K562 (cell line): ENCODE measurements around the gene GABPB2. TPM values are rescaled to one million over a fixed set of nuclear protein-coding genes. Genes with fewer than 3 reads are reported as not detected.

ENCODE experiments used
- ETS2 ChIP-seq: IDR thresholded peaks from 2 replicates; pipeline ENCODE4 v1.6.1; 2016; ENCODE audit warnings: borderline replicate concordance, missing genetic modification characterization, mild to moderate bottlenecking, moderate library complexity, missing compliant biosample characterization; ENCODE audit not compliant: poor library complexity, severe bottlenecking
- EZH2 ChIP-seq: IDR thresholded peaks from 2 replicates; pipeline ENCODE4 v1.6.1; 2012; ENCODE audit warnings: low read depth, mild to moderate bottlenecking, inconsistent platforms, low read length, borderline replicate concordance
- HEY1 ChIP-seq: fragments of 250-450 bp; sonication (Bioruptor Pico); IDR thresholded peaks from 2 replicates; pipeline ENCODE4 v1.5.0; 2020; ENCODE audit warnings: mild to moderate bottlenecking, moderate library complexity, borderline replicate concordance
- HNRNPK ChIP-seq: fragments of 200-400 bp; formaldehyde crosslinking; IDR thresholded peaks from one replicate; pipeline ENCODE4 v1.6.1; 2018; ENCODE audit warnings: mild to moderate bottlenecking, low read depth, low read length; ENCODE audit not compliant: poor library complexity, severe bottlenecking
- ILF3 ChIP-seq: fragments of 450-650 bp; IDR thresholded peaks from 2 replicates; pipeline ENCODE4 v1.6.1; 2018; ENCODE audit warnings: antibody characterized with exemption, mild to moderate bottlenecking, moderate library complexity, borderline replicate concordance
- MCM3 ChIP-seq: fragments of 450-650 bp; IDR thresholded peaks from 2 replicates; pipeline ENCODE4 v1.6.1; 2016
- MTA1 ChIP-seq: fragments of 450-650 bp; IDR thresholded peaks from 2 replicates; pipeline ENCODE4 v1.6.1; 2017; ENCODE audit warnings: borderline replicate concordance
- NFE2L1 ChIP-seq: fragments of 450-650 bp; IDR thresholded peaks from 2 replicates; pipeline ENCODE4 v1.6.1; 2016; ENCODE audit warnings: missing genetic modification characterization, low read depth, mild to moderate bottlenecking, missing compliant biosample characterization, moderate library complexity, borderline replicate concordance
- NR0B1 ChIP-seq: fragments of 450-650 bp; IDR thresholded peaks from one replicate; pipeline ENCODE4 v1.6.1; 2018; ENCODE audit warnings: mild to moderate bottlenecking, moderate library complexity; ENCODE audit not compliant: partially characterized antibody
- POLR3A ChIP-seq: IDR thresholded peaks from 2 replicates; pipeline ENCODE4 v1.6.1; 2011; ENCODE audit warnings: borderline replicate concordance, mild to moderate bottlenecking, moderate library complexity; ENCODE audit not compliant: insufficient read length, insufficient read depth; ENCODE audit errors: extremely low read depth
- SFPQ ChIP-seq: fragments of 200-400 bp; formaldehyde crosslinking; IDR thresholded peaks from 2 replicates; pipeline ENCODE4 v1.6.1; 2017; ENCODE audit warnings: mild to moderate bottlenecking, low read depth, low read length, moderate library complexity
- SIN3A ChIP-seq, 2 experiments: fragments of 150-350 bp in 1 of 2; IDR thresholded peaks; 2 replicates each; pipeline ENCODE4 v1.6.1; 2011 to 2016; ENCODE audit warnings: borderline replicate concordance in 2 of 2, low read depth in 2 of 2, low read length in 2 of 2, mild to moderate bottlenecking in 2 of 2, moderate library complexity in 2 of 2; ENCODE audit not compliant: control insufficient read depth in 1 of 2
- SMAD1 ChIP-seq: fragments of 150-350 bp; IDR thresholded peaks from 2 replicates; pipeline ENCODE4 v1.6.1; 2014; ENCODE audit warnings: low read length, low read depth; ENCODE audit not compliant: partially characterized antibody
- SMC3 ChIP-seq: conservative IDR thresholded peaks from 2 replicates; pipeline ENCODE4 v1.6.1; 2011; ENCODE audit warnings: low read depth, low read length, improper control_type of control experiment; ENCODE audit not compliant: insufficient read depth
- SREBF1 ChIP-seq: fragments of 150-350 bp; IDR thresholded peaks from 2 replicates; pipeline ENCODE4 v1.6.1; 2014; ENCODE audit warnings: antibody characterized with exemption, low read depth, low read length, borderline replicate concordance
- ZFX ChIP-seq: sonication (generic); formaldehyde crosslinking; IDR thresholded peaks from 2 replicates; pipeline ENCODE4 v1.8.0; 2022; ENCODE audit warnings: mild to moderate bottlenecking, missing genetic modification reagents, moderate library complexity
- ZNF57 ChIP-seq: fragments of 450-650 bp; formaldehyde crosslinking; IDR thresholded peaks from 2 replicates; pipeline ENCODE4 v1.4.0; 2020; ENCODE audit warnings: mild to moderate bottlenecking, moderate library complexity
- ZNF764 ChIP-seq: fragments of 250-450 bp; sonication (Bioruptor Pico); IDR thresholded peaks from 2 replicates; pipeline ENCODE4 v1.4.0; 2020; ENCODE audit warnings: low read depth, mild to moderate bottlenecking, moderate library complexity
- polyA plus RNA-seq, 8 experiments: library from polyadenylated mRNA; depleted of rRNA in 4 of 8; stranded (reverse) in 5 of 8; unstranded in 3 of 8; fragments of >200 nt; fragmentation: Nextera tagmentation in 2 of 8; fragmentation: Illumina TruSeq in 1 of 8; extraction: Ambion mirVana in 2 of 8; extraction: Trizol in 1 of 8; gene quantifications; 2 replicates each; pipeline versions ENCODE4 v1.2.1 to v1.2.3, GENCODE V29; 2011 to 2014; ENCODE audit warnings: inconsistent platforms in 1 of 8, missing spikeins in 1 of 8
- total RNA-seq, 7 experiments: library from RNA; depleted of rRNA in 6 of 7; stranded (reverse); fragments of >200 nt in 6 of 7; fragmentation: Illumina TruSeq in 2 of 7; extraction: Trizol in 2 of 7; gene quantifications; 2 replicates each; pipeline versions ENCODE4 v1.2.1 to v1.2.3, GENCODE V29; 2011 to 2021; ENCODE audit warnings: low replicate concordance in 1 of 7
- TF ChIP-seq, protein P1 (sequence below), 2 experiments: IDR thresholded peaks; 2 replicates each; pipeline ENCODE4 v1.6.1; 2011; ENCODE audit warnings: borderline replicate concordance in 1 of 2, control low read depth in 1 of 2, low read depth in 1 of 2, low read length in 1 of 2, mild to moderate bottlenecking in 1 of 2, mixed read lengths in 1 of 2, moderate library complexity in 1 of 2; ENCODE audit not compliant: insufficient read depth in 1 of 2, insufficient read length in 1 of 2, poor library complexity in 1 of 2, severe bottlenecking in 1 of 2; ENCODE audit errors: extremely low read depth in 1 of 2

Gene GABPB2
- total and polyA plus RNA-seq, 9 of the 15 experiments (the other 6 are each of a cell fraction or from before 2014, with no cell fraction given) = 2.2 to 13.3 (median 6.1) TPM

GRCh38 chr1:151165738-151166504, 95.4 kb downstream of the GABPB2 start, which contains the start of the genes LYSMD1 and SCNM1 (continued):
- TF ChIP-seq SREBF1 (0 out of 2 replicates have a peak, but pooled peaks have one; percentile 10), NFE2L1 (tag) (no peak), EZH2 (no peak), POLR3A (no peak), SFPQ (no peak), ZFX (CRISPR knock-in tag) (peak; percentile 96), HEY1 (CRISPR knock-in tag) (no peak; the same call in 1 of the 2 replicates), SMAD1 (peak; percentile 61), SMC3 (no peak; the same call in 1 of the 2 replicates), NR0B1 (no peak), MTA1 (no peak; the same call in 1 of the 2 replicates), ILF3 (no peak), SIN3A (IDR thresholded peaks at IDR 0.05; ENCODE audit: borderline replicate concordance in 2 of 2, control insufficient read depth in 1 of 2, low read depth in 2 of 2, low read length in 2 of 2) (peak; percentile 5 to 92; a peak in 3 of 4 replicates), HNRNPK (no peak), ETS2 (tag) (no peak), MCM3 (no peak), ZNF764 (no peak), ZNF57 (no peak)
- TF ChIP-seq, protein P1, sequence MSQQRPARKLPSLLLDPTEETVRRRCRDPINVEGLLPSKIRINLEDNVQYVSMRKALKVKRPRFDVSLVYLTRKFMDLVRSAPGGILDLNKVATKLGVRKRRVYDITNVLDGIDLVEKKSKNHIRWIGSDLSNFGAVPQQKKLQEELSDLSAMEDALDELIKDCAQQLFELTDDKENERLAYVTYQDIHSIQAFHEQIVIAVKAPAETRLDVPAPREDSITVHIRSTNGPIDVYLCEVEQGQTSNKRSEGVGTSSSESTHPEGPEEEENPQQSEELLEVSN (IDR thresholded peaks at IDR 0.05; ENCODE audit: borderline replicate concordance in 1 of 2, extremely low read depth in 1 of 2, insufficient read depth in 1 of 2, insufficient read length in 1 of 2, low read depth in 1 of 2, low read length in 1 of 2, poor library complexity in 1 of 2, severe bottlenecking in 1 of 2) = peak; percentile 2 to 31
